ENCODE measurements around the gene ERCC6L2.

DNA sequence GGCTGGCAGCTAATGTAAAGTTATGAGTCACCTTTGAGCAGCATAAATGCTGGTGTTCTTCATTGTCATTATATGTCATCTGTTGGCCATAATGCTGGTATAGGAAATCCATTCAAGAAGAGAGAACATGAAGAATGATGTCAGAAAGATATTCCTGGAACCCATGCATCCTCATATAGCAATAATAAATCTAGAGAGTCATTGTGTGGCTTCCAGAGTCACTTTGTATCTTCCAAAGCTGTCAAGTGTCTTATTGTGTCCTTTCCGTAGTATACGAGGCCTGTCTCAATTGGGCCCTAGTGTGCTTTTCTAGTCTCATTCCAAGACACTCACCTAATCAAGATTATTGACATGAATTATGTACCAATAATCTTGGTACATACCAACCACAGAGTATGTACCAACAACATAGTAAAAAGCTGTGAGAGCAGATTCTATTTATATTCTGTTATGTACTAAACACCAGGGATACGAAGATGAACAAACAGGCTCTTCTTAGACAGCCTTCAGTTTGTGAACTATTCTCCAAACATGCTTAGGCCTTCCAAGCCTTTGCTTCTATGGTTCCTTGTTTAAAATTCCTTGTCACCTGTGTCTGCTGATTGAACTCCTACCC, 110.1 kb downstream of the ERCC6L2 start:
- no peak for TF ChIP-seq POLR2A (IDR thresholded peaks at IDR 0.05; ENCODE audit: low read length)
- no peak for TF ChIP-seq GATA1 (IDR thresholded peaks at IDR 0.05; ENCODE audit: low read depth, low read length)
